Dendritic cell treated with granulocyte-macrophage colony-stimulating factor and Interleukin-4, amounts not matched to agents 40 ng/mL and 50 ng/mL, for 4 days (primary cell): ENCODE data around the gene TIAL1.

Source experiments
- H3K27ac Mint-ChIP-seq: one replicate; pipeline ENCODE4 v1.8.0; 2022; ENCODE audit warnings: mild to moderate bottlenecking, mixed read lengths
- H3K27me3 Mint-ChIP-seq: one replicate; pipeline ENCODE4 v1.8.0; 2022; ENCODE audit warnings: mild to moderate bottlenecking, mixed read lengths
- H3K36me3 Mint-ChIP-seq: one replicate; pipeline ENCODE4 v1.8.0; 2022; ENCODE audit warnings: low read depth, mixed read lengths
- H3K4me1 Mint-ChIP-seq: one replicate; pipeline ENCODE4 v1.8.0; 2022; ENCODE audit warnings: low read depth, mixed read lengths
- H3K4me3 Mint-ChIP-seq: one replicate; pipeline ENCODE4 v1.8.0; 2022; ENCODE audit warnings: mild to moderate bottlenecking, moderate library complexity, mixed read lengths
- H3K9me3 Mint-ChIP-seq: one replicate; pipeline ENCODE4 v1.8.0; 2022; ENCODE audit warnings: mixed read lengths
- intact Hi-C: fragments of 100-400 bp; cut with micrococcal nuclease; formaldehyde crosslinking; loops from one replicate; pipeline ENCODE4 v1.15.0; 2022

TIAL1 gene

GRCh38 chr10:119523895-119524719 is 72.7 kb downstream of the TIAL1 start:
- H3K9me3 Mint-ChIP-seq = no peaks in the 10 kb centered on the region
- intact Hi-C loops = no loop called here

More at GRCh38 chr10:119523895-119524719, 72.7 kb downstream of the TIAL1 start:
- Mint-ChIP-seq H3K36me3 (peaks cover 93% of the 10 kb centered on the region), H3K4me1 (peaks cover 48% of the 10 kb centered on the region), H3K27me3 (no peaks in the 10 kb centered on the region), H3K27ac (peak overlapping the region; percentile 1), H3K4me3 (no peak overlapping the region)
